ENCODE measurements around the gene C20orf141. TPM values are rescaled to one million over a fixed set of nuclear protein-coding genes. Genes with fewer than 3 reads are reported as not detected.

C20orf141 gene
- polyA plus RNA-seq, 10 donors = not detected

- no peak for DNase-seq
Measured at GRCh38 chr20:2846698-2847097, 31.9 kb downstream of the C20orf141 start.

- DNase-seq = no peak
Measured at GRCh38 chr20:2847802-2848201, 33.0 kb downstream of the C20orf141 start.

DNA sequence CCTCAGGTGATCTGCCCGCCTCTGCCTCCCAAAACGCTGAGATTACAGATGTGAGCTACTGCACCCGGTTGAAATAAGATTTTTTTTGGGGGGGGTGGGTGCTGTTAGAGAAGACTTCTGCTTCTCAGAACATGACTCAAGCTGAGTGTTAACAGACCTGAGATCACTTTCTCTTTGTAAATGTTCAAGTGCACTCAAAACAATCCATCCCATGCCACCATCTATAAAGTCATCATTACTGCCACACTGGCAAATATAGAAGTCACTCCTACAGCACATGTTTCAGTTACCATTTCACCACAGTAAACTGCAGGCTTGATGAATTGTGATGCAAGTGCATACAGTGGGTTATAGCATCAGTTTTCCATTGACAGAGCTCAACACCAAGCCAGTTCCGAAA lies 34.7 kb downstream of the C20orf141 start:
- DNase-seq = no peak

GRCh38 chr20:2851086-2851485 lies 36.3 kb downstream of the C20orf141 start:
- DNase-seq = no peak

- DNase-seq = no peak
Measured at GRCh38 chr20:2858591-2858990, 43.8 kb downstream of the C20orf141 start.

GRCh38 chr20:2859330-2860121 lies 44.7 kb downstream of the C20orf141 start:
- DNase-seq = no peak

GRCh38 chr20:2864626-2865025 lies 49.8 kb downstream of the C20orf141 start:
- DNase-seq = no peak

DNA sequence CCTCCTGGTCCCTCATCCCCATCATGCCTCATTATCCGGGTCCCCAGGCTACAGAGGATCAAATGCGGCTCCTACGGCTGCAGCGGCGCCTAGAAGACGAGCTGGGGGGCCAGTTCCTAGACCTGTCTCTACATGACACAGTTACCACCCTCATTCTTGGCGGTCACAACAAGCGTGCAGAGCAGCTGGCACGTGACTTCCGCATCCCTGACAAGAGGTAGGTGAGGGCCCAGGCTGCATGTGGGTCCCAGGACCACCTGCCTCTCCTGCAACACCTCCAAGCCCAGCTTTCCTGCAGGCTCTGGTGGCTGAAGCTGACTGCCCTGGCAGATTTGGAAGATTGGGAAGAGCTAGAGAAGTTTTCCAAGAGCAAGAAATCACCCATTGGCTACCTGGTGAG lies 50.3 kb downstream of the C20orf141 start:
- no peak for DNase-seq

Other genes with a start within 250 kb of the C20orf141 start
- 100 to 1,000 TPM; 135 to 187 (median 152) TPM for gene NOP56, start 162.4 kb upstream of the C20orf141 start, polyA plus RNA-seq (ENCODE audit: insufficient read length in 10 of 10)
- 100 to 1,000 TPM in 3 of 10 donors, 10 to 100 TPM in 7; 88.5 to 104 (median 96.1) TPM for gene IDH3B, start 150.8 kb upstream of the C20orf141 start, polyA plus RNA-seq (ENCODE audit: insufficient read length in 10 of 10)
- 1 to 10 TPM; 4.4 to 9.9 (median 5.5) TPM for gene EBF4, start 122.2 kb upstream of the C20orf141 start, polyA plus RNA-seq (ENCODE audit: insufficient read length in 10 of 10)
- 10 to 100 TPM; 39.6 to 68.0 (median 52.1) TPM for gene CPXM1, start 14.4 kb upstream of the C20orf141 start, polyA plus RNA-seq (ENCODE audit: insufficient read length in 10 of 10)
- under 1 TPM in 1 of 10 donors, not detected in 9; 0.03 TPM for gene TMEM239, start 1.4 kb downstream of the C20orf141 start, polyA plus RNA-seq (ENCODE audit: insufficient read length in 10 of 10)
- 10 to 100 TPM; 19.9 to 37.6 (median 26.2) TPM for gene PCED1A, start 25.7 kb downstream of the C20orf141 start, polyA plus RNA-seq (ENCODE audit: insufficient read length in 10 of 10)
- 10 to 100 TPM; 19.1 to 24.9 (median 23.3) TPM for gene VPS16, start 25.8 kb downstream of the C20orf141 start, polyA plus RNA-seq (ENCODE audit: insufficient read length in 10 of 10)
- 10 to 100 TPM; 41.8 to 59.8 (median 52.2) TPM for gene PTPRA, start 58.5 kb downstream of the C20orf141 start, polyA plus RNA-seq (ENCODE audit: insufficient read length in 10 of 10)
- under 1 TPM in 5 of 10 donors, not detected in 5; 0.16 to 0.46 (median 0.27) TPM for gene GNRH2, start 228.6 kb downstream of the C20orf141 start, polyA plus RNA-seq (ENCODE audit: insufficient read length in 10 of 10)
- 10 to 100 TPM; 25.0 to 43.8 (median 32.2) TPM for gene MRPS26, start 231.1 kb downstream of the C20orf141 start, polyA plus RNA-seq (ENCODE audit: insufficient read length in 10 of 10)

Data from muscle of back (tissue), 11 donors.